HT1080 (cell line): ENCODE results near the gene DEFB131A. TPM values are rescaled to one million over a fixed set of nuclear protein-coding genes. Genes with fewer than 3 reads are reported as not detected.
"Not testable (repeated sequence)": the region's sequence is repeated elsewhere in the genome, so short reads cannot be mapped to it uniquely, and the experiment has no call there.

Experiments used
- DNase-seq: peaks from one replicate; pipeline ENCODE4 v3.0.0-alpha.2; 2015; ENCODE audit warnings: low read depth
- polyA plus RNA-seq, 2 experiments: library from polyadenylated mRNA; depleted of rRNA; stranded (reverse); fragments of >200 nt; gene quantifications; 2 replicates each; pipeline ENCODE4 v1.2.3, GENCODE V29; 2015
- total RNA-seq: library from RNA; depleted of rRNA; stranded (reverse); fragments of >200 nt; shearing (Covaris generic); gene quantifications from 2 replicates; pipeline ENCODE4 v1.2.3, GENCODE V29; 2014; rRNA removed

DEFB131A gene, protein sequence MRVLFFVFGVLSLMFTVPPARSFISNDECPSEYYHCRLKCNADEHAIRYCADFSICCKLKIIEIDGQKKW
- not detected in 2 replicates for total RNA-seq
- not detected in 2 replicates for polyA plus RNA-seq (2015; cell fraction: cytosol; rRNA removed)
- not detected in 2 replicates for polyA plus RNA-seq (2015; cell fraction: nucleus; rRNA removed)

DNA sequence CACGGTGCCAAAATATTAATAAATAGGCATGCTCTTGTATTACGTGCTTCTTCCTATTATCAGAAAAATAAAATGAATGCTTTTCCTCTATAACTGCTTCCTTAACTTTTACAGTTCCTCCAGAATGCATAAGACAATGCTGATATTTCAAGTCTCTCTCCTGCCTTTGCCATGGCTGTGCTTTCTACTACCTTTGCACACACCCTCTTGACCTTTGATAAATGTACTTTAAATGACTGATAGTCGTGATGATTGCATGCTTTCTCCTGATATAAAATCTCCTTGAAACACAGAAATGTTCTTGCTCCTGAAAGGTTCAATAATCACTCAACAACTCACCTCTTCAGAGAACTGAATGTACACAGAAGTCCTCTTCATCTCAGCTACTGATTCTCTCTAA is at the start of gene DEFB131A:
TSS of gene DEFB131A (plus strand) at position 301 of the 400 bp plus-strand sequence. CDS start 120 bp downstream, outside the sequence.
- DNase-seq, result not testable (repeated sequence)

DNA sequence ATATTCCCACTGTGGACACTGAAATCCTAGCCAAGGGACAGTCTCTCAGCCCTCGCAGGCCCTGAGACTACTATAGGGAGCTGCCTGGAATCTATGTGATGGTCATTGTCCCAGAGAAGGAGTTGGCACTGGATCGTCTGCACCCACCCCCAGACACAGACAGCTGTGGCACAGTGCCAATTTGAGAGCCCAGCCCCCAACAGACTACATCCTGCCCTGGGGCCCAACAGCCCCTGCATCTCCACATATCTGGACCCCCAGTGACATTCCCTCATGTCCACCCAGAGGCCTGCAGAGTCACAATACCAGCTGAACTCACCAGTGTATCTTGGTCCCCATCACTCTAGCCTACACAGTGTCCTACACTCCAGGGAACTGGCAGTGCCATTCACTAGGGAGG is 38.4 kb upstream of the DEFB131A start:
- DNase-seq, result not testable (repeated sequence)

DNA sequence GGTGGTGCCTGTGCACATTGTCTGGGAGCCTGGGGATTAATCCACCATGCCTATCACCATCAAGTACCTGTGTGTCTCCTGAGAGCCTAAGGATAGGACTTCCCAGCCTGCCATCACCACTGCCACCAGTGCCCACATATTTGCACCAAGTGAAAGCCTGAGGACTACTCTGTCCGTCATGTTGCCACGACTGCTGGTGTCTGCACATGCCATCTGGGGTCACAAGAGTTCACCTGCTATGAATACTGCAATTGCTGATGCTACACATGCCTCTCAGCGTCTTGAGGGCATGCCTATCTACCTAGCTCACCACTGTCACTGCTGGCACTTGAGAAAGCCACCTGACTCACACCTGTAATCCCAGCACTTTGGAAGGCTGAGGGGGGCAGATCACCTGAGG is 37.7 kb upstream of the DEFB131A start:
- not testable (repeated sequence) for DNase-seq

DNA sequence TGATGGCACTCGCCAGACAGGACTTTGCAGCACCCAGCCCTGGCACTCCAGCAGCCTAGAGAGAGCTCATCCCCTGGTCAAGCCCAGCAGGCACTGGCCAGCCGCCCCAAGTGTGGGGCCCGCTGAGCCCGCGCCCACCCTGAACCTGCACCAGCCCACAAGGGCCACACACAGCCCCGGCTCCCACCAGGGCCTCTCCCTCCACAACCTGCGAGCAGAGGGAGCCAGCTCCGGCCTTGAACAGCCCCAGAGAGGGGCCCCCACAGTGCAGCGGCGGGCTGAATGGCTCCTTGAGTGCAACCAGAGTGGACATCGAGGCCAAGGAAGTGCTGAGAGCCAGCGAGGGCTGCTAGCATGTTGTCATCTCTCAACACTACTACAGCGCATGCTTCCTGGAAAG is 34.4 kb upstream of the DEFB131A start:
- no peak for DNase-seq

DNA sequence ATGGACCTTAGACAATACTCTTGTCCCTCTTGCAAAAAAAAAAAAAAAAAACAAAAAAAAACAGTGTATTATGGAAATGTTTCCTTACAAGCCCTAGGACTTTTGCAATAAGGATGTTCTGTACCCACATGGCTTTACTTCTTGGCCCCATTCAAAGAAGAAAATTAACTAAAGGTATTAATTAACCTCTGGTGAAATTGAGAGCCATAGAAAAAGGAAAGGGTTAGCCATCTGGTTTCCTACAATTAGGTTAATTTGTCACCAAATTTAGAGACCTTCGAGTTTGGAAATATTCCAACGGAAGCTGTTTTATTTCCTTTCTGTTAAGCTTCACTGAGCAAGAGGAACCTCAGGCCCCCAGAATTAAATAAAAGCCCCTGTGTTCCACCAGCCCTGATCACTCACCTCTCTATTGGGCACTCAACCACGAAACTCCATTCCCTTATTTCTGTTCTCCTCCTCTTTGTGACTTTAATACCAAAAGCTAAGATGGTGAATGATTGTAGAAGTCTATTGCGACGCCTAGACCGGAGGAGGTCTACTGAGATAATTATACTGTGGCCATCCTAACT is 22.2 kb upstream of the DEFB131A start:
- DNase-seq, result not testable (repeated sequence)

DNA sequence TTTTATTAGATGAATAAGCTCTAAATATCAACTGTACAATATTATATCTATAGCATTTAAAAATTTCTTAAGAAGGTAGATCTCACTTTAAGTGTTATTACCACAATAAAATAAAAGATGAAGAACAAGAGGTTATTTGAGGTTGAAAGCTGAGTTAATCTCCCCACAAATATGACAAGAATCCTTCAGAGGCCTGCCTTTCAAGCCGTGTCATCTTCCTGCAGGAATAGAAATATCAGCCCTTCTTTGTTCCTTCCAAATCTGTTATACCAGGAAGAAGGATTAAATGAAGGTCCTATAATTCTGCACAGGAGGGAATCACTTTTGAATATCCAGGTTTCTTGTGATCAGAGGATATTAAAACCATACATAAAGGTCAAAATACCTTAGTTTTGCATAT is 18.3 kb upstream of the DEFB131A start:
- not testable (repeated sequence) for DNase-seq

DNA sequence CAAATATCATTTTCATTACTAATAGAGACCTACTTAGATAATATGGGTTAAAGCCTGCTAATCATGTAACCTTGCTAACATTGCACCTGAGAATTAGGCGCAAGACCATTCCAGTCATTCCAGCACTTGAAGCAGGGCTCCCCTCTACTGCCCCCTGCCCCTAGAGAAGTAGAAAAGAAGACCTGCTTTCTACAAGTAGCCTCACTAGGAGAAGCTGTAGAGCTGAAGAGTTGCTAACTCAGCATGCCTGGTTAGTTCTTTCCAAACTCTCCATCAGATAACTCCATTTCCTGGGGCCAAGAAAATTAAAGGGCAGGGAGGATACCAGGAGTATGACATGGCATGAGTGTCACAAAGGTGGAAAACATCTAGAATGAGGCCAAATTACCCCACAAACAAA is 14.2 kb upstream of the DEFB131A start:
- DNase-seq, result not testable (repeated sequence)

DNA sequence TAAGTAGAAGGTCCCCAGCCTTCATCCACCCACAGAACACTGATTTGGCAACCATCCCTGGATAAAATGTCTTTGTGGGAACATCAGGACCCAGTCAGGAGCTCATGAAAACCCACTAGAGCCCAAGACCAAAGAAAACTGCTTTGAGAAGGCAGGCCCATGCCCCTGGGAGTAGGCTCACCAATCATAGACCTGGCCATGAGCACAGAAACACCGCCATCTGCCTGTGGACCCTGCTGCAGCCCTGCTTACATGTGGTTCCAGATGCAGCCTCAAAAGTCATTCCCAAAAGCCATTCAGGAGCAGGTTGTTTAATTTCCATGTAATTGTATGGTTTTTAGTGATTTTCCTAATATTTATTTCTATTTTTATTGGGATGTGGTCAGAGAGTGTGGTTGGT is 10.9 kb upstream of the DEFB131A start:
- DNase-seq, result not testable (repeated sequence)

DNA sequence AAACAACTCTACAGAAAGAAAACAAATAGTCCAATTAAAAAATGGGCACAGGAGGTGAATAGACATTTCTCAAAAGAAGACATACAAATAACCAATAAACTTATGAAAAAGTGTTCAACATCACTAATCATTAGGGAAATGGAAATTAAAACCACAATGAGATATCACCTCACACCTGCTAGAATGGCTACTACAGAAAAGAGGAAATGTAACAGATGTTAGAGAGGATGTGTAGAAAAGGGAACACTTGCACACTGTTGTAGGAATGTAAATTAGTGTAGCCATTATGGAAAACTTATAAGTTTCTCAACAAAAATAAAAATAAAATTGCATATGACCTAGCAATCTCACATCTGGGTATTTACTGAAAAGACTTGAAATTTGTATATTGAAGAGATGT is 7.5 kb upstream of the DEFB131A start:
- DNase-seq, result not testable (repeated sequence)

DNA sequence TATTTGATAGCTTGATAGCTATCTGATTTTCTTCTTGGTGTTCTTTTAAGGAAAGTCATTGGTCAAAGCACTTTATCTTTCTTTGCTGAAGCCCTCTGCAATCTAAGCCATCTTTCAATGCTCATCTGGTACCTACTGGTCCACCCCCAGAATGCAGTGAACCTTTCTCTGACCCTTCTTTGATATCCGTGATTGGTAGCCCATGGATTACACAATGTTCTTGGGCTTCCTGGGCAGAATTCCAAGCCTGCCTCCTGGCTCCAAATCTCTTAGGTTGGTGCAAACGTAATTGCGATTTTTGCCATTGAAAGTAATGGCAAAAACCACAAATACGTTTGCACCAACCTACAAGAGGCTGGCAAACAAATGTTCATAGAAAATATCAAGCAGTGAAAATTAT is 1.9 kb upstream of the DEFB131A start:
- DNase-seq, result not testable (repeated sequence)

DNA sequence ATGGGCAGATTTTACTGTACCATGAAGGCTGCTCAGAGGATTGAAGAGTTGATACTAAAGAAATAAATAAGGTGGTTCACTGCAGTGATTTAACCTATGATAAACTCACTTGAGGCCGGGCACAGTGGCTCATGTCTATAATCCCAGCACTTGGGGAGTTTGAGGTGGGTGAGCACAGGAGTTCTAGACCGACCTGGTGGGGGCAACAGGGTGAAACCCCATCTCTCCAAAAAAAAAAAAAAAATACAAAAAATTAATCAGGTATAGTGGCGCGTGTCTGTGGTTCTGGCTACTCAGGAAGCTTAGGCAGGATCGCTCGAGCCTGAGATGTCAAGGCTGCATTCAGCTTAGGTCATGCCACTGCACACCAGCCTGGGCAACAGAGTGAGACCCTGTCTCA is 467 bp downstream of the DEFB131A start:
- DNase-seq, result not testable (repeated sequence)

DNA sequence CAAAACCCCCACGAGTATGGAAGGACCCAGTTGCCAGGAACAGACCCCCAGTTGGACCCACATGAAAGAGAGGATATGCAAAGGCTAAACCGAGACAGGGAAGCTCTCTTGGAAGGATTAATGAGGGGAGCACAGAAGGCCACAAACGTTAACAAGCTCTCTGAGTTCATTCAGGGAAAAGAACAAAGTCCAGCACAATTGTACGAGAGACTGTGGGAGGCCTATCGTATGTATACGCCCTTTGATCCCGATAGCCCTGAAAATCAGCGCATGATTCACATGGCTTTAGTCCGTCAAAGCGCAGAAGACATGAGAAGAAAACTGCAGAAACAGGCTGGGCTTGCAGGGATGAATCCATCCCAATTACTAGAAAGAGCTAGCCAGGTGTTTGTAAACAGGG is 8.0 kb downstream of the DEFB131A start:
- not testable (repeated sequence) for DNase-seq

DNA sequence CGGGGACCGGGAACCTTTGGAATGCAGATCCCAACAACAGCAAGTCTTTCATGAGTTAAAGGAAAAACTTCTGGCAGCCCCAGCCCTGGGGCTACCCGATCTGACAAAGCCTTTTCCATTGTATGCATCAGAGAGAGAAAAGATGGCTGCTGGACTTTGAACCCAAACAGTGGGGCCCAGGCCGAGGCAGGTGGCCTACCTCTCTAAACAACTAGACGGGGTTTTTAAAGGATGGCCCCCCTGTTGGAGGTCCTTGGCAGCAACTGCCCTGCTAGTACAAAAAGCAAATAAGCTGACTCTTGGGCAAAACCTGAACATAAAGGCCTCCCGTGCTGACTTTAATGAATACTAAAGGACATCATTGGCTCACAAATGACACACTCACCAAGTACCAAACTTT is 10.1 kb downstream of the DEFB131A start:
- not testable (repeated sequence) for DNase-seq

DNA sequence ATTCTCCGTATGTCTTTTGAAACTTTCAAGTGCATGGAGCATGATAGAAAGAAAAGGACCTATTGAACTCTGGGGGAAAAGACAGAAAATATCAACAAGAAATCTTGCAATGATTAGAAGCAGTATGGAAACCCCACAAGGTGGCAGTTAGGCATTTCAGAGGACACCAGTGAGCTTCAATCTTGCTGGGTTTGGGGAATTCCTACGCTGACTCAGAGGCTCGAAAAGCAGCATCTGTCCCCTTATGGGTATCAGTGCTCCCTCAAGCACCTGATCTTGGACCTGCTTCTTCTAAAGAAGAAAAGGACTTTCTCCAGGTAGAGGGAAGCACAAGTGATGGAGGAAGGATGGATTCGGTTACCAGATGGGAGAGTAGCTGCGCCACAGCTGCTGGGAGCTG is 10.8 kb downstream of the DEFB131A start:
- not testable (repeated sequence) for DNase-seq

DNA sequence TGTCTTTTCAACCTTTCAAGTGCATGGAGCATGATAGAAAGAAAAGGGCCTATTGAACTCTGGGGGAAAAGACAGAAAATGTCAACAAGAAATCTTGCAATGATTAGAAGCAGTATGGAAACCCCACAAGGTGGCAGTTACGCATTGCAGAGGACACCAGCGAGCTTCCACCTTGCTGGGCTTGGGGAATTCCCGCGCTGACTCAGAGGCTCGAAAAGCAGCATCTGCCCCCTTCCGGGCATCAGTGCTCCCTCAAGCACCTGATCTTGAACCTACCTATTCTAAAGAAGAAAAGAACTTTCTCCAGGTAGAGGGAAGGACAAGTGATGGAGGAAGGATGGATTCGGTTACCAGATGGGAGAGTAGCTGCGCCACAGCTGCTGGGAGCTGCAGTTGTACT is 35.3 kb downstream of the DEFB131A start:
- not testable (repeated sequence) for DNase-seq

DNA sequence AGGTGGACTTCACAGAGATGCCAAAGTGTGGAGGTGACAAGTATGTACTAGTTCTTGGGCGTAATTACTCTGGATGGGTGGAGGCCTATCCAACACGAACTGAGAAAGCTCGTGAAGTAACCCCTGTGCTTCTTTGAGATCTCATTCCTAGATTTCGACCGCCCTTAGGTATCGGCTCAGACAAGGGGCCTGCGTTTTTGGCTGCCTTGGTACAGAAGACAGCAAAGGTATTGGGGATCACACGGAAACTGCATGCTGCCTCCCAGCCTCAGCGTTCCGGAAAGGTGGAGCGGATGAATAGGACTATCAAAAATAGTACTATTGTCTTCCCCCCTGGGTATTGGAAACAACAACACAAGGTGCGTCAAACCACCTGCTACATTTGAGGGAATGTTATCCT is 35.9 kb downstream of the DEFB131A start:
- not testable (repeated sequence) for DNase-seq

DNA sequence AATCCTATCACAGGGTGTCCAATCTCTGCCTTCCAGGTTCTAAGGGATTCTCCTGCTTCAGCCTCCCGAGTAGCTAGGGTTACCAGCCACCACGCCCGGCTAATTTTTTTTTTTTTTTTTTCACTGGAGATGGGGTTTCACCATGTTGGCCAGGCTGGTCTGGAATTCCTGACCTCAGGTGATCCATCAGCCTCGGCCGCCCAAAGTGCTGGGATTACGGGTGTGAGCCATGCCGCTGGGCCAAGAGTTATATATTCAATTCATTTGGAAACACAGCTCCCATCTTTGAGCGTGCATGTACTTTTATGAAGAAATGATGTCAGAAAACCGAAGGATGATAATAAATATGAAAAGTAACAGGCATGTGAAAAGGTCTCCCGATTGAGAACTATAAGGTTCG is 38.7 kb downstream of the DEFB131A start:
- DNase-seq, result not testable (repeated sequence)

DNA sequence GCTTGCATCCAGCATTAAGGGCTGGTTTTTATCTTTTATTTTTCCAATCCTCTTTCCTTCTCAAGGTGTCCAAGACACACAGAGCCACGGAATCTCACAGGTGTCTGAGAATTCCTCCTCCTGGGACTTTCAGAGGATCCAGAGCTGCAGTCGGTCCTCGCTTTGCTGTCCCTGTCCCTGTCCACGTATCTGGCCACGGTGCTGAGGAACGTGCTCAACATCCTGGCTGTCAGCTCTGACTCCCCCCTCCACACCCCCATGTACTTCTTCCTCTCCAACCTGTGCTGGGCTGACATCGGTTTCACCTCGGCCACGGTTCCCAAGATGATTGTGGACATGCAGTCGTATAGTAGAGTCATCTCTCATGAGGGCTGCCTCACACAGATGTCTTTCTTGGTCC is 39.5 kb downstream of the DEFB131A start:
- DNase-seq, result not testable (repeated sequence)

DNA sequence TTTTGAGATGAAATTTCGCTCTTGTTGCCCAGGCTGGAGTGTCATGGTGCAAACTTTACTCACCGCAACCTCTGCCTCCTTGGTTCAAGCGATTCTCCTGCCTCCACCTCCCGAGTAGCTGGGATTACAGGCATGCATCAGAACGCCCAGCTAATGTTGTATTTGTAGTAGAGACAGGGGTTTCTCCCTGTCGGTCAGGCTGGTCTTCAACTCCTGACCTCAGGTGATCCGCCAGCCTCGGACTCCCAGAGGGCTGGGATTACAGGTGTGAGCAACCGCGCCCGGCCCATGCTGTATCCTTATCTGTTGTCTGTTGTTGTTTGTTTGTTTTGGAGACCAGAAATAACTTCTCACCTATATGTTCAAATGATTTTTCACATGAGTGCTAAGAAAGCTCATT is 42.7 kb downstream of the DEFB131A start:
- DNase-seq, result not testable (repeated sequence)

DNA sequence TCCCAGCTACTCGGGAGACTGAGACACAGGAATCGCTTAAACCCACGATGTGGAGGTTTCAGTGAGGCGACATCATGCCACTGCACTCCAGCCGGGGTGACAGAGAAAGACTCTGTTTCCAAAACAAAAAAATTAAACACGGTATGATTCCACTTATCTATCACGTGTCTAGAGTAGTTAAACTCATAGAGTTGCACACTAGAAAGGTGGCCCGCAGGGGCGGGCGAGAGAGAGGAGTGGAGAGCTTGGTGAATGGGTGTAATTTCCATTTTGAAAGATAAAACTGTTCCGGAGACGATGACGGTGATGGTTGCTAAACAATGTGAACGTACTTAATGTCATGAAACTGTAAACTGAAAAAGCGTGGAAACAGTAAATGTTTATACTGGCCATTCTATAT is 44.6 kb downstream of the DEFB131A start:
- DNase-seq, result not testable (repeated sequence)

DNA sequence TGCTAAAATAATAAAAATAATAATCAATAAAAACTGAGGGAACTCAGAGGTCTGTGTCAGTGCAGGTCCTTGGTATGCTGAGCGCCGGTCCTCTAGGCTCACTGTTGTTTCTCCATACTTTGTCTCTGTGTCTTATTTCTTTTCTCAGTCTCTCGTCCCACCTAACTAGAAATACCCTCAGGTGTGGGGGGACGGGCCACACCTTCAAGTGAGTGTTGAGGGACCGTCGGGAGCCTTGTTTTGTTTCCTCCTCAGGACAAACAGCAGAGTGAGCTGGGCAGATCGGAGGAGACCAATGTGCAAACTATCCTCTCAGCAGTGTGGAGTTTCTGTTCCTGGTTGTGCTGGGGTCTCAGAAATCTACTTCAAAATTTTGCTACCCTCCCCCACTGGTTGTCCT is 46.3 kb downstream of the DEFB131A start:
- not testable (repeated sequence) for DNase-seq

DNA sequence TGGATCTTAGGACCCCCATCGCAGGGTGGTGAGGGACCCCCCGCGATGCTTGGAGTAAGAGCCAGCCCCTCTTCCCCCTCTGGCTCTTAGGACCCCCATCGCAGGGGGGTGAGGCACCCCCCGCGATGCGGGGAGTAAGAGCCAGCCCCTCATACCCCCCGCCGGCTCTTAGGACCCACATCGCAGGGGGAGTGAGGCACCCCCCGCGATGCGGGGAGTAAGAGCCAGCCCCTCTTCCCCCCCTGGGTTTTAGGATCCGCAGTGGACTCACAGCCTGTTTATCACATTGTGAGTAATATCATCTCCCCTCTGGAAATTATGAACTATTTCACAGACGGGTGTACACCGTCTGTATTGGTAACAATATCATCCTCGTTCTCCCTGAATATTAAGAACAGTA is 46.8 kb downstream of the DEFB131A start:
- not testable (repeated sequence) for DNase-seq

DNA sequence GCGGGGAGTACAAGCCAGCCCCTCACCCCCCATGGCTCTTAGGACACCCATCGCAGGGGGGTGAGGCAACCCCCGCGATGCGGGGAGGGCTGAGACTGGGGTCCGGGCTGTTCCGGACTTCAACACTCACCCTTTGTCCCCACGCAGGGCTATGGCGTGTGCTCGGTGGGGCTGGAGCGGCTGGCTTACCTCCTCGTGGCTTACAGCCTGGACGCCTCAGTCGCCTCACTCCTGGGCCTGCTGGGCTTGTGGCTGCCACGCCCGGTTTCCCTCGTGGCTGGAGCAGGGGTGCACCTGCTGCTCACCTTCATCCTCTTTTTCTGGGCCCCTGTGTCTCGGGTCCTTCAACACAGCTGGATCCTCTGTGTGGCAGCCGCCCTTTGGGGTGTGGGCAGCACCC is 49.4 kb downstream of the DEFB131A start:
- not testable (repeated sequence) for DNase-seq
